Subcutaneous abdominal adipose tissue (tissue), 5 donors: ENCODE results near the gene SLCO1A2.

ENCODE experiments used
- H3K27ac ChIP-seq: one replicate; pipeline ENCODE4 v1.7.0; 2013; ENCODE audit warnings: low read depth, mild to moderate bottlenecking, inconsistent platforms, low read length, moderate library complexity
- H3K27me3 ChIP-seq, 5 donors: one replicate each; pipeline ENCODE4 v1.7.0; 2013; ENCODE audit warnings: low read length in 5 of 5, inconsistent platforms in 1 of 5; ENCODE audit not compliant: control insufficient read depth in 5 of 5, insufficient read depth in 4 of 5
- H3K36me3 ChIP-seq, 5 donors: one replicate each; pipeline ENCODE4 v1.7.0; 2013; ENCODE audit warnings: low read length in 5 of 5; ENCODE audit not compliant: control insufficient read depth in 5 of 5, insufficient read depth in 5 of 5
- H3K4me1 ChIP-seq, 5 donors: one replicate each; pipeline ENCODE4 v1.7.0; 2013; ENCODE audit warnings: low read length in 5 of 5, mild to moderate bottlenecking in 3 of 5, moderate library complexity in 1 of 5; ENCODE audit not compliant: control insufficient read depth in 5 of 5, insufficient read depth in 5 of 5
- H3K4me3 ChIP-seq, 5 donors: one replicate each; pipeline ENCODE4 v1.7.0; 2013; ENCODE audit warnings: low read length in 5 of 5, low read depth in 1 of 5
- H3K9ac ChIP-seq, 5 donors: one replicate each; pipeline ENCODE4 v1.7.0; 2013; ENCODE audit warnings: low read length in 5 of 5, mild to moderate bottlenecking in 4 of 5, moderate library complexity in 3 of 5
- H3K9me3 ChIP-seq, 5 donors: one replicate each; pipeline ENCODE4 v1.7.0; 2013; ENCODE audit warnings: low read length in 5 of 5; ENCODE audit not compliant: control insufficient read depth in 5 of 5
- donor health status: healthy.
- donor health status: healthy.
- donor health status: healthy.
- donor health status: healthy.
- donor health status: healthy.

Gene SLCO1A2

DNA sequence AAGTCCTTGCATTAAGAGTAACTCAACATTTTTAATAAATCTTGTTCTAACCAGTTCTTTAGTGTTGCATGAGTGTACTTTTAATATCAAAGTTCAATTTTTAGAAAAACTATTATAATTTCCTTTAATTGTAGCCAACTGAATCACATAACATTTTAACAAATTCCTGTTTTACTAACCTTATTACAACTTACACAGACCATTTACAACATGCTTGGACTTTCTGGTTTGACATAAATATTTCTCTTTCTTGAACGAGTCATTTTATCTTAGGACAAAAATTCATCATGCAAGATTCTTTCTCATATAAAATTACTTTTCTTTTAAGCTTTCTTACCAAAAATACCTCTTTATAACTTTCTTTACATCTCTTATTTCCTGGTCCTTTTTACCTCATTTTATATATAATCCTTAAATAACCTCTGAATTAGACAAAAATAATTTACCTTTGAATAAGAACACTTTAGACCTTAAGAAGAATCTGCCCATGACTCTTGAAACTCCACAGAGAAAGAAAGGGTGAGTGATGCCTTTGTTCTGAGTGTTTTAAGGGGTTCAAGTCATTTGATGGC lies 3.9 kb downstream of the SLCO1A2 start:
- no peaks in the 10 kb centered on the region for H3K36me3 ChIP-seq

DNA sequence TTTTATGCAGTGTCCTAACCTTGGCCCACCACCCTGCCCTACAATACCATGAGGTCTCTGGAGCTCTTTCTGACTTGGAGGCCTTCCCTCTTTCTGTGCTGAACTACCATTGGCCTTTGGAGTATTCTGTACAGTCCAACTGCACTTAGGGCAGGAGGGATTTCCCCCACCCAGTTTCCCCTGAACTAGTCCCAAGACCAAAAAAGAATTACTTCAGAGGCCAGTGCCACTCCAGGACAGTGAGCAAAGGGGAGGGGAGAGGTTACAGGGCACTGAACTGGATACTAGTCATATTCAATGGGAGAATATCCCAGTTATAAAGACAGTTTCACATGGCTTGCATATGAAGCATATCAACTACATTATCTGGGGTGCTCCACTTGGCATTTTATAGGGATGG lies 6.1 kb downstream of the SLCO1A2 start:
- Histone ChIP-seq H3K27ac (no peak overlapping the region), H3K9me3 (peaks cover 0 to 28% (median 25%) of the 10 kb centered on the region in 5 donors), H3K9ac (no peak overlapping the region), H3K36me3 (no peaks in the 10 kb centered on the region), H3K4me3 (no peak overlapping the region), H3K27me3 (no peaks in the 10 kb centered on the region), H3K4me1 (no peaks in the 10 kb centered on the region)

More for the DNA sequence above, 3.9 kb downstream of the SLCO1A2 start:
- H3K4me3 ChIP-seq: no peak overlapping the region
- H3K27me3 ChIP-seq: no peaks in the 10 kb centered on the region
- H3K4me1 ChIP-seq: no peaks in the 10 kb centered on the region
- H3K27ac ChIP-seq: no peak overlapping the region
- H3K9me3 ChIP-seq: peaks cover 0 to 25% (median 23%) of the 10 kb centered on the region in 5 donors
- H3K9ac ChIP-seq: no peak overlapping the region

GRCh38 chr12:21324551-21324950 lies 10.2 kb downstream of the SLCO1A2 start:
- Histone ChIP-seq H3K9ac (no peak overlapping the region), H3K4me3 (no peak overlapping the region), H3K9me3 (peaks cover 0 to 22% (median 17%) of the 10 kb centered on the region in 5 donors), H3K36me3 (no peaks in the 10 kb centered on the region), H3K27ac (no peak overlapping the region), H3K27me3 (no peaks in the 10 kb centered on the region), H3K4me1 (no peaks in the 10 kb centered on the region)

GRCh38 chr12:21323736-21324135 lies 11.0 kb downstream of the SLCO1A2 start:
- no peaks in the 10 kb centered on the region for H3K36me3 ChIP-seq
- H3K27ac ChIP-seq: no peak overlapping the region
- H3K27me3 ChIP-seq: no peaks in the 10 kb centered on the region
- peaks cover 0 to 20% (median 17%) of the 10 kb centered on the region in 5 donors for H3K9me3 ChIP-seq
- H3K4me1 ChIP-seq: no peaks in the 10 kb centered on the region
- no peak overlapping the region for H3K9ac ChIP-seq
- no peak overlapping the region for H3K4me3 ChIP-seq

DNA sequence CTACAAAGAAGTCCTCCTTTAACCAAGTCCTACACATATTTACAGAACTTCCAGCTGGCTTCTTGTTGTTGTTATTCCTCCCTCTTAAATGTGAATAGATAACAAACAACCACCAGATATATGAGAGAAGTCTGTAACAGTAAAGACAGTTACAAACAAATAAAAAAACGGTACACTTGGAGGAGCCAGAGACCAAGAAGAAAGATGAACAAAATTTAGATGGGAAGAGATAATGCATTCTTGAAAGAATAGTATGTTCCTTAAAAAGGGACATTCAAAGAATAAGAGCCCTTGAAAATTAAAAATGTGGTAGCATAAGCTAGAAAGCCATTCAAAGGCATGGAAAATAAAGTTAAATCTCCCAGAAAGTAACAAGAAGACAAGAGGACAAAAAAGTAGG lies 25.9 kb downstream of the SLCO1A2 start:
- no peaks in the 10 kb centered on the region for H3K27me3 ChIP-seq
- no peaks in the 10 kb centered on the region for H3K36me3 ChIP-seq
- H3K27ac ChIP-seq: no peak overlapping the region
- no peak overlapping the region for H3K4me3 ChIP-seq
- no peak overlapping the region for H3K9ac ChIP-seq
- H3K4me1 ChIP-seq: no peaks in the 10 kb centered on the region
- H3K9me3 ChIP-seq: no peaks in the 10 kb centered on the region

GRCh38 chr12:21305661-21306060 lies 29.1 kb downstream of the SLCO1A2 start:
- no peaks in the 10 kb centered on the region for H3K36me3 ChIP-seq
- peaks cover 0 to 2% (median 0%) of the 10 kb centered on the region in 5 donors for H3K4me1 ChIP-seq
- H3K27ac ChIP-seq: no peak overlapping the region
- H3K9me3 ChIP-seq: no peaks in the 10 kb centered on the region
- no peak overlapping the region for H3K4me3 ChIP-seq
- H3K9ac ChIP-seq: no peak overlapping the region
- H3K27me3 ChIP-seq: no peaks in the 10 kb centered on the region

GRCh38 chr12:21300632-21301031 lies 34.1 kb downstream of the SLCO1A2 start:
- Histone ChIP-seq H3K4me3 (no peak overlapping the region), H3K4me1 (peaks cover 0 to 10% (median 0%) of the 10 kb centered on the region in 5 donors), H3K9ac (no peak overlapping the region), H3K9me3 (no peaks in the 10 kb centered on the region), H3K27me3 (no peaks in the 10 kb centered on the region), H3K36me3 (no peaks in the 10 kb centered on the region), H3K27ac (no peak overlapping the region)

GRCh38 chr12:21296751-21297406 lies 37.8 kb downstream of the SLCO1A2 start:
- no peak overlapping the region for H3K9ac ChIP-seq
- H3K4me3 ChIP-seq: no peak overlapping the region
- H3K9me3 ChIP-seq: no peaks in the 10 kb centered on the region
- no peak overlapping the region for H3K27ac ChIP-seq
- peaks cover 0 to 10% (median 0%) of the 10 kb centered on the region in 5 donors for H3K4me1 ChIP-seq
- no peaks in the 10 kb centered on the region for H3K36me3 ChIP-seq
- no peaks in the 10 kb centered on the region for H3K27me3 ChIP-seq

DNA sequence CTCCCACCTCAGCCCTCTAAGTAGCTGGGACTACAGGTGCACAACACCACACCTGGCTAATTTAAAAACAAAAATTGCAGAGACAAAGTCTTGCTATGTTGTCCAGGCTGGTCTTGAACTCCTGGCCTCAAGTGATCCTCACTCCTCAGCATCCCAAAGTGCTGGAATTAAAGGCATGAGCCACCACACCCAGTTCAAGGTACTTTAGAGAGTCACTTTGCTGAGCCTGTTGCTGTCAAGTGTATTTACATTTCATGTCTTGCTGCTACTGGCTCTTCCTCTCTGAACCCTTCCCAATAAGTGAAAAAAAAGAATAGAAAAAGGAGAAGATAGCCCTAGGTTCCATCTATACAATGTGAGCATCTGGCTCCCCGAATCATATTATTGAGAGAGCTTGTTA lies 38.4 kb downstream of the SLCO1A2 start:
- Histone ChIP-seq H3K4me3 (no peak overlapping the region), H3K9me3 (no peaks in the 10 kb centered on the region), H3K36me3 (no peaks in the 10 kb centered on the region), H3K27me3 (no peaks in the 10 kb centered on the region), H3K4me1 (peaks cover 0 to 10% (median 0%) of the 10 kb centered on the region in 5 donors), H3K27ac (no peak overlapping the region), H3K9ac (no peak overlapping the region)

DNA sequence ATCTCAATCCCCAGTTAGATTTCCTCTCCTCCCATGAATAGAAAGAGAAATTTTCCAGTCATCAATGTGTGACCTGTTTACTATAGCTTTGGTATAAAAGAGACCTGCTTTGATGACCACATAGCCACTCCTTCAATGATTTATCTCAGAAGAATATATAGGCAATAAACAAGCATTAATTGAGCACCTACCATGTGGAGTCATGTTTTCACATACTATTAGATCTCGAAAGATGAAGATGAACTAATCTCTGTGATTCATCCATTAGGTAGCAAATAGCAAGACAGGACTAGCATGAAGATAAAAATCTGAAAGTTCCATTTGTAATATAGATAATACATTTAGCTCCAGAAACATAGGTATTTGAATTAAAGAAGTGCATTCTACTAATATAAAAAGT lies 40.5 kb downstream of the SLCO1A2 start:
- no peaks in the 10 kb centered on the region for H3K36me3 ChIP-seq
- peaks cover 0 to 6% (median 0%) of the 10 kb centered on the region in 5 donors for H3K4me1 ChIP-seq
- H3K27me3 ChIP-seq: no peaks in the 10 kb centered on the region
- no peak overlapping the region for H3K27ac ChIP-seq
- no peak overlapping the region for H3K4me3 ChIP-seq
- no peak overlapping the region for H3K9ac ChIP-seq
- H3K9me3 ChIP-seq: no peaks in the 10 kb centered on the region
